SK-N-SH (cell line): ENCODE data around the gene MEGF6. TPM values are rescaled to one million over a fixed set of nuclear protein-coding genes. Genes with fewer than 3 reads are reported as not detected.

Experiments
- CTCF ChIA-PET: fragments of 300-600, 350-600 bp; formaldehyde crosslinking; extraction: SDS; loops from one replicate; lab custom pipeline; 2021; lab: Yijun Ruan, JAX
- POLR2A ChIA-PET: fragments of 350-600 bp; sonication (Branson Sonifier 250); formaldehyde crosslinking; extraction: SDS; loops from one replicate; lab custom pipeline; 2020; ENCODE audit warnings: antibody characterized with exemption, inconsistent platforms; lab: Yijun Ruan, JAX
- DNase-seq: peaks from one replicate; pipeline ENCODE4 v3.0.0; 2012
- H2AFZ ChIP-seq: fragments of 200-600 bp; sonication (generic); 2 replicates; pipeline ENCODE4 v1.8.1; 2016; ENCODE audit warnings: antibody characterized with exemption, mild to moderate bottlenecking, low read depth
- H3F3A ChIP-seq: fragments of 200-600 bp; sonication (generic); replicated peaks from 2 replicates; pipeline ENCODE3; 2016; ENCODE audit warnings: antibody characterized with exemption, mild to moderate bottlenecking; ENCODE audit not compliant: insufficient read depth
- H3K27ac ChIP-seq, 2 experiments: fragments of 200-500 bp in 1 of 2; fragments of 200-600 bp in 1 of 2; sonication (Bioruptor generic) in 1 of 2; sonication (generic), shearing (Covaris generic) in 1 of 2; 2 replicates each; pipeline versions ENCODE4 v1.5.1 to v1.6.1; 2014 to 2016; ENCODE audit warnings: low read depth in 2 of 2, inconsistent platforms in 1 of 2, low read length in 1 of 2, mild to moderate bottlenecking in 1 of 2, mixed read lengths in 1 of 2
- H3K27me3 ChIP-seq: fragments of 200-600 bp; sonication (generic), shearing (Covaris generic); 2 replicates; pipeline ENCODE4 v1.6.1; 2016; ENCODE audit warnings: mixed run types; ENCODE audit not compliant: insufficient read depth
- H3K36me3 ChIP-seq, 2 experiments: fragments of 200-500 bp in 1 of 2; fragments of 200-600 bp in 1 of 2; sonication (Bioruptor generic) in 1 of 2; sonication (generic) in 1 of 2; replicated peaks in 1 of 2; 2 replicates each; pipeline versions ENCODE3 to v1.5.1; 2014 to 2016; ENCODE audit warnings: low read length in 1 of 2, mild to moderate bottlenecking in 1 of 2; ENCODE audit not compliant: insufficient read depth in 2 of 2, control insufficient read depth in 1 of 2
- H3K4me1 ChIP-seq, 2 experiments: fragments of 200-500 bp in 1 of 2; fragments of 200-600 bp in 1 of 2; sonication (Bioruptor generic) in 1 of 2; sonication (generic), shearing (Covaris generic) in 1 of 2; 2 replicates each; pipeline versions ENCODE4 v1.5.1 to v1.6.1; 2014 to 2016; ENCODE audit warnings: low read depth in 1 of 2, low read length in 1 of 2, mixed run types in 1 of 2; ENCODE audit not compliant: insufficient read depth in 2 of 2, control insufficient read depth in 1 of 2
- H3K4me2 ChIP-seq: fragments of 200-600 bp; sonication (generic), shearing (Covaris generic); 2 replicates; pipeline ENCODE4 v1.6.1; 2017; ENCODE audit warnings: mixed run types
- H3K4me3 ChIP-seq, 2 experiments: fragments of 200-500 bp in 1 of 2; fragments of 200-600 bp in 1 of 2; sonication (Bioruptor generic) in 1 of 2; sonication (generic), shearing (Covaris generic) in 1 of 2; 2 replicates each; pipeline versions ENCODE4 v1.5.1 to v1.8.1; 2014 to 2016; ENCODE audit warnings: low read depth in 2 of 2, inconsistent platforms in 1 of 2, low read length in 1 of 2, mild to moderate bottlenecking in 1 of 2, mixed read lengths in 1 of 2, moderate library complexity in 1 of 2
- H3K79me2 ChIP-seq: fragments of 200-600 bp; sonication (generic); 2 replicates; pipeline ENCODE4 v1.8.1; 2017; ENCODE audit warnings: mild to moderate bottlenecking; ENCODE audit not compliant: insufficient read depth
- H3K9ac ChIP-seq: fragments of 200-600 bp; sonication (generic); 2 replicates; pipeline ENCODE4 v1.6.1; 2017; ENCODE audit warnings: mixed run types
- H3K9me2 ChIP-seq: fragments of 200-600 bp; sonication (generic); 2 replicates; pipeline ENCODE4 v1.6.1; 2017; ENCODE audit warnings: mixed run types
- H3K9me3 ChIP-seq: fragments of 200-600 bp; sonication (generic); 2 replicates; pipeline ENCODE4 v1.6.1; 2017; ENCODE audit warnings: mixed run types, mild to moderate bottlenecking, moderate library complexity
- H4K20me1 ChIP-seq: fragments of 200-600 bp; sonication (generic); 2 replicates; pipeline ENCODE4 v1.6.1; 2017; ENCODE audit warnings: mild to moderate bottlenecking, mixed run types; ENCODE audit not compliant: insufficient read depth
- CTCF ChIP-seq: fragments of 200-600 bp; sonication (generic); IDR thresholded peaks from 2 replicates; pipeline ENCODE4 v1.6.1; 2017; ENCODE audit warnings: antibody characterized with exemption, mild to moderate bottlenecking, moderate library complexity
- FOSL2 ChIP-seq: IDR thresholded peaks from 2 replicates; pipeline ENCODE4 v1.4.0; 2012; ENCODE audit warnings: low read depth, mild to moderate bottlenecking, moderate library complexity, borderline replicate concordance
- GABPA ChIP-seq: IDR thresholded peaks from 2 replicates; pipeline ENCODE4 v1.4.0; 2012; ENCODE audit warnings: low read depth, mild to moderate bottlenecking
- JUND ChIP-seq: IDR thresholded peaks from 2 replicates; pipeline ENCODE4 v1.4.0; 2012
- MEF2A ChIP-seq: IDR thresholded peaks from 2 replicates; pipeline ENCODE4 v1.4.0; 2012; ENCODE audit warnings: low read depth, borderline replicate concordance
- NRF1 ChIP-seq: IDR thresholded peaks from 2 replicates; pipeline ENCODE4 v1.6.1; 2012; ENCODE audit warnings: low read depth, mild to moderate bottlenecking, low read length
- POLR2AphosphoS5 ChIP-seq: IDR thresholded peaks from 2 replicates; pipeline ENCODE4 v1.6.1; 2012; ENCODE audit warnings: low read depth, low read length
- RAD21 ChIP-seq: IDR thresholded peaks from 2 replicates; pipeline ENCODE4 v1.6.1; 2012; ENCODE audit warnings: mild to moderate bottlenecking, low read length
- REST ChIP-seq: IDR thresholded peaks from 2 replicates; pipeline ENCODE4 v1.6.1; 2012; ENCODE audit warnings: mild to moderate bottlenecking, low read depth, low read length, moderate library complexity
- RFX5 ChIP-seq: IDR thresholded peaks from 2 replicates; pipeline ENCODE4 v1.6.1; 2012; ENCODE audit warnings: mild to moderate bottlenecking, improper control_type of control experiment, low read length
- RXRA ChIP-seq: IDR thresholded peaks from 2 replicates; pipeline ENCODE4 v1.4.0; 2012; ENCODE audit warnings: low read depth, mild to moderate bottlenecking, borderline replicate concordance
- SMC3 ChIP-seq: IDR thresholded peaks from 2 replicates; pipeline ENCODE4 v1.6.1; 2012; ENCODE audit warnings: low read depth, low read length, improper control_type of control experiment
- TCF12 ChIP-seq: IDR thresholded peaks from 2 replicates; pipeline ENCODE4 v1.4.0; 2012
- TEAD4 ChIP-seq: IDR thresholded peaks from 2 replicates; pipeline ENCODE4 v1.4.0; 2012; ENCODE audit warnings: mild to moderate bottlenecking, borderline replicate concordance; ENCODE audit not compliant: insufficient read depth
- YY1 ChIP-seq: IDR thresholded peaks from 2 replicates; pipeline ENCODE4 v1.4.0; 2012; ENCODE audit warnings: low read depth, mild to moderate bottlenecking
- WGBS: methylation state at CpG from one replicate; pipeline ENCODE4 v1.1.6; 2017; ENCODE audit warnings: low lambda C conversion rate; 5-methylcytosine and 5-hydroxymethylcytosine counted together
- polyA plus RNA-seq, 3 experiments: library from polyadenylated mRNA; depleted of rRNA; stranded (reverse); fragments of >200 nt; gene quantifications; 2 replicates each; pipeline ENCODE4 v1.2.3, GENCODE V29; 2012

Gene MEGF6
- polyA plus RNA-seq, 1 of the 3 experiments (the other 2 are of a cell fraction) = 7.6 TPM

DNA sequence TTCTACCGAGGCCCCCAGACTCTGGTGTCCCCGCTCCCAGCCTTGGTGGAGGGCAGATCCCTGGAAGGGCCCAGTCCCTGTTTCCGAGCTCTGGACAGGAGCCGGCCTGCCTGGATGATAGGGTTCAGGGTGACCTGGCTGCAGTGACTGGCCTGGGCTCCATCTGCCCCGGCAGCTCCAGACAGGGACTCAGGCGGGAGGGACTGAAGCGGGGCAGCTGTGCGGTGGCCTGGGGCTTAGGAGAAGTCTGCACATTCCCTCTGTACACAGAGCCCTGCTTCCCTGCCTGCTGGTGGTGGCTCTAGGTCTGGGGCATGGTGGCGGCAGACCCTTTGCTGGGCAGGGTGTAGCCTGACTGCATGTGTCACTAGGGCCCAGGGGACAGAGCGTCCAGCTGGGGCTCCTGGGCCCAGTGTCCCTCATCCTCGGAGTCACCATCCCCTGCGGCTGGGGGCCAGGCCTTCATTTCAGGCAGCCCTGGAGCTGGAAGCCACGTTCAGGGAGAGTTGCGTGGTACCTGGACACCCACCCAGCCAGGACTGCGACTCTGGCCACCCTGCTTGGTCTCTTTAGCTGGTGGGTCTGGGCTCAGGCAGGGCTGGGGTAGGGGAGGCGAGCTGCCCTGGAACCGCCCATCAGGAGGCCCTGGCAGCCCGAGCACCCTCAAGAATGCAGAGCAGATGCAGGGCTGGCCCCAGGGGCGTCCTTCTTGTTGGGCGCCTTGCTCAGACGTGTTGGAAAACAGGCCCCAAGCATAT, 147.2 kb downstream of the MEGF6 start:
- POLR2A ChIA-PET = no interaction called here
- no peaks in the 10 kb centered on the region for H3K9me2 ChIP-seq
- H3K9me3 ChIP-seq = no peaks in the 10 kb centered on the region
- no peak overlapping the region for H2AFZ ChIP-seq
- H3K4me2 ChIP-seq = no peak overlapping the region
- no peaks in the 10 kb centered on the region for H3K36me3 ChIP-seq
- 33% methylated on average over 3 of the region's 21 CpGs for WGBS
- no peak overlapping the region for H3K4me3 ChIP-seq
- CTCF ChIA-PET = interaction anchor here (1.0 to 9.4 kb wide), 6 partner anchors 8 to 155 kb away, joined by 3 to 114 read pairs (median 4); partner anchors contain the start of gene ARHGEF16
- H3K79me2 ChIP-seq = no peaks in the 10 kb centered on the region
- no peaks in the 10 kb centered on the region for H3K27me3 ChIP-seq
- no peaks in the 10 kb centered on the region for H3F3A ChIP-seq
- peaks cover 0 to 16% of the 10 kb centered on the region in 2 experiments; a peak in 1 of 4 replicates for H3K4me1 ChIP-seq
- no peak for TF ChIP-seq RXRA
- no peak for TF ChIP-seq RAD21
- no peak for TF ChIP-seq RFX5
- TF ChIP-seq TEAD4 = no peak
- TF ChIP-seq MEF2A = no peak
- DNase-seq = no peak
- H3K27ac ChIP-seq = no peak overlapping the region
- no peaks in the 10 kb centered on the region for H4K20me1 ChIP-seq
- H3K9ac ChIP-seq = no peak overlapping the region

DNA sequence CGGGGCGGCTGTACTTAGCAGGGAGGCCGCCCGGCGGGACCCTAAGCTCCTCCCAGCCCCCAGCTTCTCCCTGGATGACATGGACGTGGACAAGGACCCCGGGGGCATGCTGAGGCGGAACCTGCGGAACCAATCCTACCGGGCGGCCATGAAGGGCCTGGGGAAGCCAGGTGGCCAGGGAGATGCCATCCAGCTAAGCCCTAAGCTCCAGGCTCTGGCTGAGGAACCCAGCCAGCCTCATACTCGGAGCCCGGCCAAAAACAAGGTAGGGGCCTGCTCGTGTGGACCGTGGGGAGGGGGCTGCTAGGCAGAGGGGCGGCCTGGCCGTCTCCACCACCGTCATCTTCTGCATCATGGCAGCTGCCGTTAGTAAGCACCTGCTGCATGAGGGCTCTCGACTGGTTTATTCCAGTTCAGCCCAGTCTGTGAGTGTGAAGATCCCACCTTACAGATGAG, 147.9 kb downstream of the MEGF6 start:
- Histone ChIP-seq H3K4me2 (no peak overlapping the region), H3K4me3 (no peak overlapping the region), H4K20me1 (no peaks in the 10 kb centered on the region), H3K36me3 (no peaks in the 10 kb centered on the region), H3K27ac (no peak overlapping the region), H3K4me1 (peaks cover 0 to 18% of the 10 kb centered on the region in 2 experiments; a peak in 1 of 4 replicates), H3K9me3 (no peaks in the 10 kb centered on the region), H2AFZ (no peak overlapping the region), H3F3A (no peaks in the 10 kb centered on the region), H3K9ac (no peak overlapping the region), H3K27me3 (no peaks in the 10 kb centered on the region), H3K79me2 (no peaks in the 10 kb centered on the region), H3K9me2 (no peaks in the 10 kb centered on the region)
- TF ChIP-seq FOSL2 = no peak
- TF ChIP-seq RAD21 = no peak
- no peak for TF ChIP-seq TCF12
- TF ChIP-seq RFX5 = no peak
- no peak for TF ChIP-seq JUND
- TF ChIP-seq CTCF = no peak
- POLR2A ChIA-PET = no interaction called here
- 64% methylated on average over 11 of the region's 20 CpGs for WGBS
- CTCF ChIA-PET = interaction anchor here (0.8 to 9.4 kb wide), 10 partner anchors 9 to 158 kb away, joined by 3 to 114 read pairs (median 4); partner anchors contain the start of gene ARHGEF16
- DNase-seq = no peak

GRCh38 chr1:3463013-3463385, 148.3 kb downstream of the MEGF6 start:
- Histone ChIP-seq H3K9me2 (no peaks in the 10 kb centered on the region), H3K4me1 (peaks cover 0 to 23% of the 10 kb centered on the region in 2 experiments; a peak in 1 of 4 replicates), H3K79me2 (no peaks in the 10 kb centered on the region), H4K20me1 (no peaks in the 10 kb centered on the region), H2AFZ (no peak overlapping the region), H3K27ac (no peak overlapping the region), H3K9me3 (no peaks in the 10 kb centered on the region), H3K9ac (no peak overlapping the region), H3F3A (no peaks in the 10 kb centered on the region), H3K36me3 (no peaks in the 10 kb centered on the region), H3K4me2 (no peak overlapping the region), H3K4me3 (no peak overlapping the region), H3K27me3 (no peaks in the 10 kb centered on the region)
- no peak for DNase-seq
- ChIA-PET POLR2A (no interaction called here), CTCF (interaction anchor here (0.8 to 9.4 kb wide), 11 partner anchors 9 to 158 kb away, joined by 3 to 114 read pairs (median 3); partner anchors contain the start of gene ARHGEF16)
- 53% methylated on average over 3 of the region's 22 CpGs for WGBS
- TF ChIP-seq RXRA (no peak), GABPA (no peak), NRF1 (no peak), YY1 (no peak), REST (no peak), RFX5 (no peak), POLR2AphosphoS5 (no peak), TCF12 (no peak), SMC3 (no peak)
